Gastroesophageal sphincter (tissue), 3 donors: ENCODE measurements around the gene TUBB4B.

Experiments
- EP300 ChIP-seq: sonication (generic); formaldehyde crosslinking; IDR thresholded peaks from one replicate; pipeline ENCODE4 v1.6.1; 2017; ENCODE audit warnings: antibody characterized with exemption, mild to moderate bottlenecking
- POLR2A ChIP-seq, 2 donors: fragments of 450-650 bp; IDR thresholded peaks; one replicate each; pipeline ENCODE4 v1.6.1; 2017; ENCODE audit warnings: antibody characterized with exemption in 2 of 2, mild to moderate bottlenecking in 2 of 2, moderate library complexity in 1 of 2
- POLR2AphosphoS5 ChIP-seq: sonication (generic); formaldehyde crosslinking; IDR thresholded peaks from one replicate; pipeline ENCODE4 v1.6.1; 2017; ENCODE audit warnings: antibody characterized with exemption
- TF ChIP-seq, protein P1 (sequence below), 4 experiments: fragments of 200-600 bp in 2 of 4; fragments of 450-650 bp in 2 of 4; sonication (generic) in 1 of 4; IDR thresholded peaks; one replicate each; pipeline ENCODE4 v1.5.1; 2017 to 2019; ENCODE audit warnings: antibody characterized with exemption in 4 of 4, mild to moderate bottlenecking in 2 of 4, moderate library complexity in 2 of 4

- no peak for TF ChIP-seq POLR2AphosphoS5
- TF ChIP-seq, protein P1, sequence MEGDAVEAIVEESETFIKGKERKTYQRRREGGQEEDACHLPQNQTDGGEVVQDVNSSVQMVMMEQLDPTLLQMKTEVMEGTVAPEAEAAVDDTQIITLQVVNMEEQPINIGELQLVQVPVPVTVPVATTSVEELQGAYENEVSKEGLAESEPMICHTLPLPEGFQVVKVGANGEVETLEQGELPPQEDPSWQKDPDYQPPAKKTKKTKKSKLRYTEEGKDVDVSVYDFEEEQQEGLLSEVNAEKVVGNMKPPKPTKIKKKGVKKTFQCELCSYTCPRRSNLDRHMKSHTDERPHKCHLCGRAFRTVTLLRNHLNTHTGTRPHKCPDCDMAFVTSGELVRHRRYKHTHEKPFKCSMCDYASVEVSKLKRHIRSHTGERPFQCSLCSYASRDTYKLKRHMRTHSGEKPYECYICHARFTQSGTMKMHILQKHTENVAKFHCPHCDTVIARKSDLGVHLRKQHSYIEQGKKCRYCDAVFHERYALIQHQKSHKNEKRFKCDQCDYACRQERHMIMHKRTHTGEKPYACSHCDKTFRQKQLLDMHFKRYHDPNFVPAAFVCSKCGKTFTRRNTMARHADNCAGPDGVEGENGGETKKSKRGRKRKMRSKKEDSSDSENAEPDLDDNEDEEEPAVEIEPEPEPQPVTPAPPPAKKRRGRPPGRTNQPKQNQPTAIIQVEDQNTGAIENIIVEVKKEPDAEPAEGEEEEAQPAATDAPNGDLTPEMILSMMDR (IDR thresholded peaks at IDR 0.05): no peak
- no peak for TF ChIP-seq EP300
- no peak for TF ChIP-seq POLR2A (IDR thresholded peaks at IDR 0.05)
Measured at GRCh38 chr9:137266162-137266527, 25.1 kb downstream of the TUBB4B start.
